ENCODE results near the gene HPSE2.

The HPSE2 gene

GRCh38 chr10:98482096-98482495, 753.6 kb downstream of the HPSE2 start:
- no peak for DNase-seq

- no peak for DNase-seq
Measured at GRCh38 chr10:98481404-98481945, 754.2 kb downstream of the HPSE2 start.

DNA sequence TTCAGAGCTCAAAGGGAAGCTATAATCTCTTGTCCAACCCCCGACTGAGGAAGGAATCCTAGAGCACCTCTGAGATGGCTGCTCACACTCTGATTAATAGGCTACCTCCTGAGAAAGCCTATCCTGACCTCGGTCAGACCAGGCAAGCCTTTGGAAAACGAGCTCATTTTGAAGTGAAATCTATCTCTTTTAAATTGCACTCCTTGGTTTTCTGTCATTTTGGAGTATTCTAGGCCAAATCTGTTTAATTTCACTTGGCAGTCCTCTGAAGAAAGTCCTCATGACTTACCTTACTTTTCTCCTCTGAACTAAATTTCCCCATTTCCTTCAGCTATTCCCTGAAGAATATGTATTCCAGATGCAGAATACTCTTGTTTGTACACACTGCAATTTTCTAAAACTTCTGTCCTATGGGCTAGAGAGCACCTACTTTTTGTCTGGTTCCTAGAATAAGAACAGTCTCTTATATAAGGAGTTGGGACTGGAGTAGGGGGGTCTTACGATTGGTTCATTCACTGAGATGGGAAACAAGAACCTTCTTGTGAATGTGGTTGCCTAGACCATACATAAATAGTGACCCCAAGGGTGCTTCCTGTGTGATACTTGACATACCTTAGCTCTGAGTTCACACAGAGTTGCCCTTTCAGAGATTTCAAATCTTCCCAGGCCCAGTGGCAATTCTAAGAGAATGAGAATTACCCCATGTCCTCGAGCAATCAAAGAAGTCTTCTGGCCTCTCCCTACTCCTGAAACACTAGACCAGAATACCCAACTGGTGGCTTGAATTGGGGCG, 757.0 kb downstream of the HPSE2 start:
- no peak for DNase-seq

DNA sequence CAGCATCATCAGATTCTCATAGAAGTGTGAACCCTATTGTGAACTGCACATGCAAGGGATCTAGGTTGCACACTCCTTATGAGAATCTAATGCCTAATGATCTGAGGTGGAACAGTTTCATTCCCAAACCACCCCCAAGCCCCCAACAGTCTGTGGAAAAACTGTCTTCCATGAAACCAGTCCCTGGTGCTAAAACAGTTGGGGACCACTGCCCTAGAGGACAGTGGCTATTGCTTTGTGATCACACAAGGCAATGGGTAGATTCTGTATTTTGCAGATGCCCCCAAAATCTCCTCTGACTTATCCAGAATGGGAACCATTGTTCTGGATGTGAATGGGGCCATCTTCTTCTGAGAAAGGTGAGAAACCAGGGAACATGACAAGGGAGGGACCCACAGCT, 757.8 kb downstream of the HPSE2 start:
- DNase-seq, result no peak

- DNase-seq, result no peak
Measured at GRCh38 chr10:98474628-98475027, 761.0 kb downstream of the HPSE2 start.

DNA sequence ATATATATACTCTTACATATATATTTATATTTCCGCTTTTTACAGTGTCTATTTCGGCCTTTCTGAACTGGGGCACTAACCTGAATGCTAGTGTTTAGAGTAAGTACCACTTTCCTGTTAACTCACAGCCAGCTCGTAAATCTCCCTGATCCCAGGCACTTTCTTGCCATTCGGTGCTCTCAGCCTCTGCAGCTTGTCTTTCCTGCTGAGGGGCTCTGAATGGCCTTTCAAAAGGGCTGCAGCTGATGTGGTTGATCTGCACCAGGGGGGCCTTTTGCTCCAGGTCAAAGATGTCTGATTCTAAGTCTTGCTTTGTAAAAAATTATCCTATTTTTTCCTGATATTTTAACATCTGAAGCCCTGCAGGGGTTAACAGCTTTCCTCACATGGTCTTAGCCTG, 763.5 kb downstream of the HPSE2 start:
- DNase-seq, result no peak

DNA sequence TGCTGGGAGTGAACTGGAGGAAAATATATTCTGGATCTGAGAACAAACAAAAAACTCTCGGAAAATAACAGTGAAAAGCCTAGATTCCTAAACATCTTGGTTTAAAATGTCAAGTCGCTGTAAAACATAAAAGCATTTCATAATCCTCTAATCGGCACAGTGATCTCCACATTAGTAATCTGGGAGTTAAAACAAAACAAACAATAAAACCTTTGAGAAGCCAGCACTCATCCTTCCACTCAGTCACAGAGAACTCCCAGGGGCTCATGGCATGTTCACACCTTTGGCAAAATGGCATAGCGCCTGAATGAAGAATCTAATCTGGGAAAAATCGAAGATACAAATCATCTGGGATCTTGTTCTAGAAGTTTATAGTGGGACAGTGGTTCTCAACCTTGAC, 764.8 kb downstream of the HPSE2 start:
- DNase-seq, result no peak

DNA sequence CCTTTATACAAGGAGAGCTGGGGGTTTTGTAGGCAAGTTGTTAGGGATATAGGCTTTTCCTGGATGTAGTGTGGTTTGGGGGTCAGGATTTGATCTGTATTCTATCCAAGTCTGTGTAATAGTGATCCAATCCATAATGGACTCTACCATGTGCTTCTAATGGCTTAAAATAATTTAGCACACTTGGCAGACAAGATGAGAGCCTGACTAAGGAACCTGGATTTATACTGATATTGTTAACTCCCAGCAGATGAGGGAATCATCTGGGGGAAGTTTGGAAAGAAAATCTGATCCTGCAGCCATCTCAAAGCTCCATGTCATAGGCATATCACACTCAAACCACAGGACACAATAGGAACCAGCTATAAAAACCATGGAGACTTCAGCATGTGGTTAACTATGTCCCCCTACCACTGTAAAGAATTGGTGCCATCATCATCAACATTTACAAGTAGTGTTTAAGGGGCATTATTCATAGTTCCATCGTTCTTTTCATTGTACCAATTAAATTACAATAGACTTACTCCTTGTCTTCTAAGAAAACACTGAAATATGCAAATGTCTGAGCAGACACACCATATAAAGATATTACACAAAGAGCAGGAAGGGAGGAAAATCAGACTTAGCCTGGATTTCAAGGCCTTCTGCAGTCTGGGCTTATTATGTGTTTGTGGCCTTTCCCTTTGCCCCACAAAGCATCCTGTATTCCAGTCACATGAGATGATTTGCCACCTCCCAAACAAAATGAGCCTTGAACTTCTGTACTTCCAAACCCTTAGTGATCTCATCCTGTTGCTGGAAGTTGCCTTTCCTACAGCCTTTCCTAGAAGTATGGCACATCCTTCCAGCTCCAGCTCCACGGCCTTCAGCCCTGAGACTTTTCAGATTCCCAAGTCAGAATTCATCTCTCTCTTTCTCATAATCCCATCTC, 766.4 kb downstream of the HPSE2 start:
- DNase-seq, result no peak

DNA sequence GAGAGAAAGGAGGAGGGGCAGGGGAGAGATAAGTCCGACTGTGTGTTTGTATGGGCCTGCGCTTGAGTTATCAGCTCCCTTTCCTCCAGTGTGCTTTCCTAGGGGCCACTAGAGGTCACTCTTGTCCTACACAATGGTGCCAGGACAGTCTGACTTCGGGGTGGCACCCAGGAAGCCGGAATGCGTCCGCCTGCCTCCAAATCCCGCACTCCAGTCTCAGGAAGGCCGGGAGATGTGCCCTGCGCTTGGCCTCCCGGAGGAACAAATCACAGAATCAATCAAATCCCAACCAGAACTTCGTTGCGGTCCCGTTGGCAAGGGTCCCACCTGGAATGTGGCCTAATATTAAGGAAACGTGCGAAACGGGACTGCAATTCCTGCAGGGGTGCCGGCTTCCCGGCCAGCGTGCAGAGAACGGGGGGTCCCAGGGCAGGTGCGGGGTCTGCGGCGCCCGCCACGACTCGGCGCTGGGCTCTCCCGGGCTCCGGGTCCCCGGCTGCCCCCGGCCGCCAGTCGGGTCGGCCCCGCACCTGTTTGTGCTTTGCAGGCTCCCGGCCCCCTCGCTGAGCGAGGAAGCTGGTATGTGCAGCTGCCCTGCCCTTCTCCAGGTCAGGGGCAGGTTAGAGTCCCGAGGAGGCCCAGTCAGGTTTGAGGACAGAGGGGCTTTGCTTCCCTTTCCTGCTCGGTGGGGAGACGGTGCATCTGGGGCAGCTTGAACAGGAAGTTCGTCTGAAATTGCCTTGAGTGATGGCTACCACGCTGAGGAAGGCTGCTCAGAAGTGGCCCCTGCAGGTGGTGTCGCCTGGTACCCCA, 767.9 kb downstream of the HPSE2 start:
- DNase-seq, result peak; percentile 83

DNA sequence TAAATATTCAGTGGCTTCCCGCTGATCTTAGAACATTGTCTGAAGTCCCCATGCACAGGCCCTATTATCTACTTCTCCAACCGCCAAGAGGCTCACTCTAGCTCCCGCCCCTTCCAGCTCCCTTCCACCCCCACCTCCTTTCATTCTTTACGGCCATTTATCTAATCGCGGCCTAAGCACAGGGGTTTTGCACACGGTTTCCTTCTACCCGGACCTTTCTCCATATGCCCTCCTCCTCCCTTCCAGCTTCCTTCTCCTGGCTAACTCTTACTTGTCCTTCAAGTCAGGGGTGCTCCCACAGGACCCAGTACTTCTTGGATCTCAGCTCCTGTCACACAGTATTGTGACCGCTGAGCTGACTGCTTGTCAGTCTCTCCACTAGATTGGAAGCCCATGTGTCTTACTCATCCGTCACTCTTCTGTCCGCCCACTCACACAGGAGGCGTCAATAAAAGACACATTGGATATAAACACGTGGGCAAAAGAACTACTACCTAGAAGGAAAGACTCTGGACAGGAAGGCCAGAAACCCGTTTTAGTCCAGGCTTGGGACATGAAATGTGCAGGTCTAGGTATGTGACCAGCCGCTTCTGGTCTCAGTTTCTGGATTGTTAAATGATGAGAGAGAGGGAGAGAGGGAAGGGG, 768.7 kb downstream of the HPSE2 start:
- DNase-seq, result no peak

- no peak for DNase-seq
Measured at GRCh38 chr10:98465866-98466265, 769.8 kb downstream of the HPSE2 start.

DNA sequence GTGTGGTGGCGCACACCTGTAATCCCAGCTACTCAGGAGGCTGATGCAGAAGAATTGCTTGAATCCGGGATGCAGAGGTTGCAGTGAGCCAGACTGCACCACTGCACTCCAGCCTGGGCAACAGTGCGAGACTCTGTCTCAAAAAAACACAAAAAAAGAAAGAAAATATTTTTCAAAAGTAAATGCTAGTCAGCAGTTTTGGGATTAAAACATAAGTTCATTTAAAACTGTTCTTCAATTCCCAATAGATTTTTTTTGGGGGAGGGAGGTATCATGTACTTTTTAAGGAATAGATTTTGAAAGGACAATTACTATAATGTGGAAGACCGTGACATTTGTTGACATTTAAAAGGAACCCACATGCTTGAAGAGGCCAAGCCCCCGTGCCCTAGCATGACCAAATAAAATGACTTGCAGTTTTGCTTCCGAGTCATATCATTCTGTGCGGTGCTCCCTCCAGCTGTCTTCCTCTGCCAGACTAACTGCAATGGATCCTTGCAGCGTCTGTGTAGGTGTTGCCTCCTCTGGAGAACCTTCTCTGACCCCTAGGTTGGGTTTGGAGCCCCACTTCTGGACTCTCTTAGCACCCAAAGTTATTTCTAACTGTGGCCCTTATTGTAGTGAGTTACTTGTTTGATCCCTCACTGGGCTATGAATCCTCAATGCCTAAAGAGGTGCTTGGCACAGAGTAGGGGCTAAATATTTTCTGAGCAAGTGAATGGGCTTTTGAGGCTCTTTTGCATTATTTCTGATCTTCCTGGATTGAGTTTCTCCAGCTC, 771.5 kb downstream of the HPSE2 start:
- no peak for DNase-seq

DNA sequence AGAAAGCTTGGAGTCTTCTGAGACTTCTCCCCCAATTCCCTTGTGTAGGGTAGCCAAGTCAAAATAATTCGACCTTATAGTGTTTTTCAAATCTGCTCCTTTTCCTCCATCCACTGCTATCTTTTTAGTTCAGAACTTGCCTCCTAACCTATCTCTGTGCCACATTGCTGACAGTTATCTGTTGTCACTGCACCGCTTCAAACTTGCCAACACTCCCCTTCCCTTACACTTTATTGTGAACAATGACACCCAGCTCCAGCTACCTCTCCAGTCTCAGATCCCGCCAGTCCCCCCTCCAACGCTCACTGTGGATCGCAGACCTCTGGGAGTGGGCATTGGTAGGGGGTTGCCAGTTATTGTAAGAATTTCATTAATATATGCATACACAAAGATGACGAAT, 772.6 kb downstream of the HPSE2 start:
- no peak for DNase-seq

DNA sequence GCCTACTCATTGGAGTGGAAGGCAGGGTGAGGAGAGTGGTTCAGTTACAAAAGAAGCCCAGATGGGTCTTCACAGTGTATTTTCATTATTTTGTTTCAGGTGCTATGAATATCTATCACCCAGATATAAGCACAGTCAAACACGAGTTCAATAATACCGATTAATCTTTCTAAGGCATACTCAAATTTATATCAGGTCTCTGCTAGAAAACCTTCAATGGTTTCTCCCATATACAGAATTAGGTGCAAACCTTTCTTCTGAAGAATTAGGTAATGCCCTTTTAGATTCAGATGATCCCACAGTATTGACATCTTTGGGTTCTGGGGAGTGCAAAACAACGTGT, 774.2 kb downstream of the HPSE2 start:
- DNase-seq, result no peak

- no peak for DNase-seq
Measured at GRCh38 chr10:98460837-98461499, 774.7 kb downstream of the HPSE2 start.

- no peak for DNase-seq
Measured at GRCh38 chr10:98458809-98459784, 776.6 kb downstream of the HPSE2 start.

- no peak for DNase-seq
Measured at GRCh38 chr10:98457721-98458120, 777.9 kb downstream of the HPSE2 start.

GRCh38 chr10:98456686-98457482, 778.8 kb downstream of the HPSE2 start:
- no peak for DNase-seq

DNA sequence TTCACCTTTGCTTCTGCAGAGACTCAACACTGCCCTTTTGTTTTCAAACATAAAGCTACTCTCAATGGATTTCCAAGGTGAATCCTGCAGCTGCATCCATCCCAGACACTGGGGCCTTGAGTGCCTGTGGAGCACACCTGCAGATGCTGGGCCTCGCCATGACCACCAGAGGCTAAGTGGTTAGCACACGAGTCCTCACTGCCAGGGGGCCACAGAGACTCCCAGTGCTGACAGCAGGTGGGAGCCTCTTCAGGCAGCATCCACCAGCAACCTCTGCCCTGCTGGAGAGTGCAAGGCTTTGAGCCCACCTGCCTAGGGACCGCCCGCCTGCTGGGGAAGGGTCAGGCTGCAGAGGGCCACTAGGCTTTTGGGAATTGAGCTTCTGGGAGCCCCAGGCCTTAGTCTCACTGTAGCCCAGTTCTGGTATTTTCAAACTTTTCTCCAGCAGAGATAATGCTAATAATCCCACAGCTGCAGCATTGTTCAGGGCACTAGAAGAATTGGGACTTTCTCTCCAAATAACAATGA, 779.5 kb downstream of the HPSE2 start:
- DNase-seq, result no peak

Data from activated effector memory CD4-positive, alpha-beta T cell treated with anti-CD3 and anti-CD28 coated beads, Interleukin-2, amount 50 U/mL, for 16 hours (primary cell).